ENCODE measurements around the gene TMEM79. TPM values are rescaled to one million over a fixed set of nuclear protein-coding genes. Genes with fewer than 3 reads are reported as not detected.

TMEM79 gene
- total RNA-seq, 1 donor from 2014 or later = 1.2 TPM

DNA sequence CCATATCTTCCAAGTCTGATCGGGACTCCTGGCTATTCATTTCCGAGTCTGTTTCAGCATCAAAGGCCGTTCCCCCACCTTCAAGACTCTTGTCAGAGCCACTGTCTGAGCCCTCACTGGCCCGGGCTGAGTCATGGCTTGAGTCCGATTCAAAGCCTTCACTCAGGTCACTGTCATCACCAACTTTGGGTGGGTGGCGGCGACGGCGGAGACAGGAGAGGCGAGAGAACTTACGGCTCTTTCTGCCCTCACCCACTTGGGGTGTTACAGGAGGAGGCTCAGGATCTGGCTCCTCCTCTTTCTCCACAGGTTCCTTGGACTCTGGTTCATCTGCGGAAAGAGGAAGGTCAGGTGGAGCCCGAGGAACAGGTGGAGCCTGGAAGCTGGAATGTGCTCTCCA lies 18.1 kb upstream of the TMEM79 start:
- DNase-seq = no peak

DNA sequence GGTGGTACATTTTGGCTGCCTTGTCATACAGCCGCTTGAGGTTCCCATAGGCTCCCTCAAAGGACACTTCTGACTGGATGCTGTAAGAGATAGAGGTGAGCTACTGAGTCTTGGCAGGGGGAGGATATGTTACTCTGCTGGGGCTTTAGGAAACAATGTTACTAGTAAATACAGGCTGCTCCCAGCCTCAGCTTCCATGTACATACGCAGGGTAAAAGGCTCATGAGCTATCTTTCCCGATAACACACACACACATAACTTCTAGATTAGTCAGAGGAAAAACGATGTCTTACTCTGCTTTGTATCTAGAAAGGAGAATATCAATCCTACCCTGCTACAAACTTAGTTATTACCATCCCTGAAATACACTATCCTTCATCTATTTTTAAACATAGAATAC lies 15.8 kb upstream of the TMEM79 start:
- DNase-seq = no peak

GRCh38 chr1:156270314-156270713 lies 13.8 kb upstream of the TMEM79 start:
- DNase-seq = no peak

GRCh38 chr1:156276532-156276931 lies 7.6 kb upstream of the TMEM79 start:
- DNase-seq = no peak

DNA sequence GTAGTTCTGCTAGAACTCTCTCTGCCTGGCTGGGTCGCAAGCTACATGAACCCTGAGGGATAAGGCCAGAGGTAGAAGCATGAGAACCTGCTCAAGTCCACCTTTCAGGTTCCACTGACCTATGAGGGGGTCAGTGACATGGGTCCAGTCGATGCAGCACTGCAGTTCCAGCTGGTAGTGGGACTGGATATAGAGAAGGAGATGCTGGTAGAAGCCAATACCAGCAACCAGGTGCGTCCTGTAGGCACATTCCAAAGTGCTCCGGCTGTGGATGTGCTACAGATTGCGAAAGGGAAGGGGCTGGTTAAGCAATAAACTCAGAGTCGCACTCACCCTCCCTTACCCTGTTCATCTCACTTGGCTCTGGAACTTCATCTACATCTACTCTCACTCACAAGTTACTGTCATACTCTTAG lies 7.2 kb upstream of the TMEM79 start:
- no peak for DNase-seq

DNA sequence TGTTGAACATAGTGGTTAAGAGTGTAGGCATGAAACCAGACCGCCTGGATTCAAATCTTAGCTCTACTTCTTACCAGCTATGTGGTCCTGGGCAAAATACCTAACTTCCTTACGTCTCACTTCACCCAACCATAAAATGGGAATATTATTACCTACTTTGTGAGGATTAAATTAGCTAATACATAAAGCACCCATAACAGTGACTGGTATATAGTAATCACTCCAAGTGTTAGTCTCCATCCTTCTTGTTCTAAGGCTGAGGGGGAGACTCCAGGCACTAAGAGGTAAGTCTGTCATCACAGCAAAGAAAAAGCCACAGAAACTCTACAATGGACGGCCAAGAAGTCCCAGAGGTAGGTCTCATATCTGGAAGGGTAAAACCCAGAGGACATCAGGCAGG lies 4.3 kb upstream of the TMEM79 start:
- DNase-seq = no peak

DNA sequence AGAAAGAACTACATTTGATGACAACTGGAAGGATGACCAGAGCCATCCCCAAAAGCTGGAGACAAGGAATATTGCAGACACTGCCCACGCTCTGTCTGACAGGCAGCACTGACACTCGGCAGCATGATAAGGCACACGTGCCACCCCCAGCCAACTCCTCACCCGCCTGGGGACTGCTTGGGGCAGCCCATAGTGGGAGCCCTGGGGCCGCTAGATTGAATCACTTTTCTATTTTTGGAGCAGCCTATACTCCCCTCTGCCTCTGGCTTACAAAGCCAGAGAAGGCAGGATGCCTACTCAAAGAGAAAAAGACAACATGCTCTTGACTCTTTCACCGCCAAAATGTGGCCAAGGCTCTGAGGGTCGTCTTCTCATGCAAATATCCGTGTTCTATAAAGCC lies 2.8 kb upstream of the TMEM79 start:
- peak; percentile 37 for DNase-seq

- DNase-seq = peak; percentile 46
Observed at GRCh38 chr1:156281693-156282478, 2.2 kb upstream of the TMEM79 start.

DNA sequence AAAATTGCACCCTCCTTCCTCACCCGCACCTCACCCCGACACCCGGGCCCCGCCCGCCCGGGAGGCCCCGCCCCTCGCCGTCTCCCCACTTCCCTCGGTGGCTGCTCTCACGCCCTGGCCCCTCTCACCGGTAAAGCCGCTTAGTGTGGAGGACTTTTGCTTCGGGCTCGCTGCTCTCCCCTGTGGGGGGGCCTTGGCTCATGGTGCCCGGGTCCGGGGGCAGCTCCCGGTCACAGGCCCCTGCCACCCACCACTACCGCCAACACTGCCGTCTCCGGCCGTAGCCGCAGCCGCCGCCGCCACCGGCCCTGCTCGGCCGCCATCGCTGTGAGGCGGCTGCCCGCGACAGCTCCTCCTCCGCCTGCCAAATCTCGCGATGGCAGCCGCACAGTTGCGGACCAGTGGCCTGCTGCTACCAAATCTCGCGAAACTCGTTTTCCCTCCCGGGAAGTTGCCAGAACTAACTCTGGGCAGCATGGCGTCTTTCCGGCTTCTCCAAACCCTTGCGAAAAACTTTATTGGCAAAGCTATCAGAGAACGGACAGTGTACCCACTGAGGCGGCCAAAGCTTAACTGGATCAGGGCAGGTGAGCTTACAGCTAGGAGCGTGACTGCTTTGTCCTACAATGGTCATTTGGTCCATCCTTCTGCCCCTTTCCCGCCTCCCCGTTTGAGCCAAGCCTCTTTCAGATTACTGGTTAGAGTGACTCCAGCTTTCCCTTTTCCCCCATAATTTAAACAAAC lies 1.5 kb upstream of the TMEM79 start, which contains the start of gene SMG5:
Gene SMG5 (minus strand): TSS at position 347 of the 744 bp plus-strand sequence. CDS start 145 bp downstream, at position 202.
- DNase-seq = peak; percentile 99

GRCh38 chr1:156283521-156283920 lies 604 bp upstream of the TMEM79 start:
- DNase-seq = no peak

- DNase-seq = no peak
Observed at GRCh38 chr1:156284757-156285156, 632 bp downstream of the TMEM79 start.

DNA sequence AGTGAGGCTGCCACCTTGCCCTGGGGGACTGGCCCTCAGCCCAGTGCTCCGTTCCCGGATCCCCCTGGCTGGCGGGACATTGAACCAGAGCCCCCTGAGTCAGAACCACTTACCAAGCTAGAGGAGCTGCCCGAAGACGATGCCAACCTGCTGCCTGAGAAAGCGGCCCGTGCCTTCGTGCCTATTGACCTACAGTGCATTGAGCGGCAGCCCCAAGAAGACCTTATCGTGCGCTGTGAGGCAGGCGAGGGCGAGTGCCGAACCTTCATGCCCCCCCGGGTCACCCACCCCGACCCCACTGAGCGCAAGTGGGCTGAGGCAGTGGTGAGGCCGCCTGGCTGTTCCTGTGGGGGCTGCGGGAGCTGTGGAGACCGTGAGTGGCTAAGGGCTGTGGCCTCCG lies 1.3 kb downstream of the TMEM79 start:
- no peak for DNase-seq

DNA sequence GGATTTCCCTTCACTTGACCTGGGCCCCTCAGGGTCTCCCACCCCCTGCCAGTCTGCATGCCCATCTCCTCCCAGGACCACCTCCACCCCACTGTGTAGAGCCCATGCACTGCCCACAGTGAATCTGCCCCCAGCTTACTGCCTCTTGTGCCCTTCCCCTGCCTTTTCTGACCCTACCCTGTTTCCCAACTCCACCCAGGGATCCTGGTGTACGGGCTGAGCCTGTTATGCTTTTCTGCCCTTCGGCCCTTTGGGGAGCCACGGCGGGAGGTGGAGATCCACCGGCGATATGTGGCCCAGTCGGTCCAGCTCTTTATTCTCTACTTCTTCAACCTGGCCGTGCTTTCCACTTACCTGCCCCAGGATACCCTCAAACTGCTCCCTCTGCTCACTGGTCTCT lies 1.9 kb downstream of the TMEM79 start:
- no peak for DNase-seq

DNA sequence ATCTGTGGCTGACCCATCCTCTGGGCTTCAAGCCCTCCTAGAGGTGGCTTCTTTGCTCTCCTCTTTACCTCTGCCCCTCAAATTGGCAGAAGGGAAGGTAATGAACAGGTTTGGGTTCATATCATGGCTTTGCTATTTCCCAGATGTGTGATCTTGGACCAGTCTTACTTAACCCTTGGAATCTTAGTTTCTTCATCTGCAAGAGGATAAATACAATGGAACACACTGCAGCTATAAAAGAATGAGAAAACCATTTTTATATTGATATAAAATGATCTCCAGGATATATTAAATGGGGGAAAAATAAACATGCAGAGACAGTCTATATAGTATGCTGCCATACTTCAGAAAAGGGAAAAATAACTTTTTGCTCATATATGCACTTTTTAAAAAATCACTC lies 5.7 kb downstream of the TMEM79 start:
- no peak for DNase-seq

- peak; percentile 83 for DNase-seq
Observed at GRCh38 chr1:156291226-156292061, 7.3 kb downstream of the TMEM79 start.

- no peak for DNase-seq
Observed at GRCh38 chr1:156293098-156293434, 8.9 kb downstream of the TMEM79 start.

DNA sequence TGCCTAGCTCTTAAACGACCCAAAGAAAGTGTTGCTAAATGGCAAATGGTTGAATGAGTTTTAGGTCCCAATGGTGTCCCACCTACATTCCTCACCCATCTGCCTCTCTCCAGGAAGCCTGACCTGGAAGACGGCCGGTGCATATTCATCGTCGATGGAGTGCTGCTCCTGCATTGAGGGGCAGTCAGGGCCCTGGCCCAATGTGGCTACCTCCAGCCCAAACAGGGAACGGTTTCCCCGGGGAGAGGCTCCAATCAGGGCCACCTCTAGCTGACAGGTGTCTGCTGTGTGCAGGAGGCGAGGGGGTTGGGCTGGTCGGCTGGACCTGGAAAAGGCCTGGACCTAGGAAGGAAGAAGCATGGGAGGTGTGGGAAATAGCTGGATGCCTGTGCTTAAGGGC lies 9.8 kb downstream of the TMEM79 start:
- DNase-seq = no peak

DNA sequence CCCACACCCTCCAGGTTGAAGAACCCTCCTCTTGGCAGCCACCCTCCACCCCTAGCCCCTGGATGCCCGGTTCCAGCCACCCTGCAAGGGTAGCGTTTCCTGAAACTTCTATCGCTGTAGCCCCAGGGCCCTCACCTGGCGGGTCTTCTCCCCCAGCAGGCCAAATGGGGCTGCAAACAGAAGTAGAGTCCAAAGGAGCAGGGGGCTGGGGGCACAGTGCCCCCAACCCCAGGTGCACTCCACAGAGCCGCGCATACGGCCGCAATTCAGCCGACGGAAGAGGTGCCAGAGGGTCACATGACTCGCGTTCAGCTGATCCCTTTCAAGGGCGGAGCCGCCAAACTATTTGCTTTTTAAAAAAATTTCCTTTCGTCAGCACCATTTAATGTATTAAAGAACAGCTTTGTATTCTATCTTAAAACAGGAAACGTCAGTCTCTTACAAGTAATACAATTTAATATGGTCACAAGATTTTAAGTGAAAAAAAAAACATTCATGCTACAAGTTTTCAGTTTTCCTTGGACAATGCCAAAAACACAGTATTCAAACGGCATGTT lies 11.3 kb downstream of the TMEM79 start, which contains the start of gene GLMP:
Gene GLMP (minus strand): TSS at position 289 of the 557 bp plus-strand sequence. CDS start 34 bp downstream, at position 255.
- peak; percentile 79 for DNase-seq

- no peak for DNase-seq
Observed at GRCh38 chr1:156298852-156299357, 14.8 kb downstream of the TMEM79 start, which contains the start of gene VHLL. VHLL (minus strand) TSS chr1:156299307; CDS start chr1:156299189, 118 bp downstream.

GRCh38 chr1:156303241-156303640 lies 19.1 kb downstream of the TMEM79 start:
- no peak for DNase-seq

- DNase-seq = no peak
Observed at GRCh38 chr1:156305215-156305614, 21.1 kb downstream of the TMEM79 start.

GRCh38 chr1:156308078-156308477 lies 24.0 kb downstream of the TMEM79 start:
- DNase-seq = peak; percentile 20

All from dermis blood vessel endothelial cell (primary cell).